HG03175 (cell line): ENCODE results near the gene SORCS2.

Experiments used
- ATAC-seq: cut with Tn5 transposase; IDR thresholded peaks from one replicate; pipeline ENCODE4 v1.9.1; 2021; ENCODE audit warnings: mild to moderate bottlenecking, moderate library complexity; ENCODE audit not compliant: unreplicated experiment

Gene SORCS2

GRCh38 chr4:7299908-7300710 is 107.8 kb downstream of the SORCS2 start:
- no peak for ATAC-seq

GRCh38 chr4:7300711-7301095 is 108.4 kb downstream of the SORCS2 start:
- ATAC-seq: no peak

- ATAC-seq: no peak
Measured at GRCh38 chr4:7301126-7301785, 108.9 kb downstream of the SORCS2 start.

GRCh38 chr4:7301846-7302630 is 109.7 kb downstream of the SORCS2 start:
- ATAC-seq: no peak

DNA sequence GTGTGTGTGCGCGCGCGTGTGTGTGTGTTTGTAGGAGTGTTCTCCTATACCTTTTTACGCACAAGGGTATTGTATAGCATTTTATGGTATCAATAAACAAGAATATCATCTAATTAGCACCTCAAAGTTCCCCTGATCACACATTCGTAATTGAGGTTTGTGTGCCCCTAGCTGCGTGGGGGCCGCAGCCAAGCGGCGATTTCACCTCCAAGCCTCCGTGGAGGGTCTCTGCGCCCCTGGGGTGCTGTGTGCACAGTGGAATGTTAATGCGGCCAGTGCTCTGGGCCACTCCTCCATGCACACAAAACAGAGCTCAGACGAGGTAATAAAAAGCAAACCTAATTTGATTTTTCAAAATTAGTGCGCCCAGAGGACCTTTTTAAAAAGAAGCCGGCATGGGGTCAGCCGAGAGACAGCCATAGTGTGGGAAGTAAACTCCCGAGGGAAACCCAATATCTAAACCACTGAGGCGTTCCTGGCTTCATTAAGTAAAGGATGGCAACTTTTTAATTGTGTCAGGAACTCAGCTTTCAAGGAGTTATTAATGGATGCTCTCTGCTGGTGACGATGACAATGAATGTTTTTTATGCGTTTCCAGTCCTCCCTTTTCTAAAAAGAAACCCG is 110.6 kb downstream of the SORCS2 start:
- ATAC-seq: no peak

DNA sequence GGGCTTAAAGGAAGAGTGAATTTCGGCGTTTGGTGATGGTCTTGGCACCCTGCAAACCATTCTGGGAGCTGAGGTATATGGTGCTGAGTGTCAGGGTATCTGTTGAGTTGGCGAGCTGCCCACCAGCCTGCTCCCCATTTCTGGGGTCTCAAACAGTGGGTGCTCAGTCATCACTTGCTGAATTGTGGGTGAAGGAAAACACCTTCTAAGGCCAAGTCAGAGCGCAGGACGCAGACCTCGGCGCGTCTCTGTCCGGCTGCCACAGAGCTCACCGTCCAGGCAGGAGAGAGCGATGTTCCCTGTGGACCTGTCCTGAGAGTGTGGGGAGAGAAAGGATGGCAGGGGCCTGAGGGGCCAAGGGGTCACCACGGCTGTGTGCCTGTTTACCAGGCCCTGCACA is 111.2 kb downstream of the SORCS2 start:
- no peak for ATAC-seq

DNA sequence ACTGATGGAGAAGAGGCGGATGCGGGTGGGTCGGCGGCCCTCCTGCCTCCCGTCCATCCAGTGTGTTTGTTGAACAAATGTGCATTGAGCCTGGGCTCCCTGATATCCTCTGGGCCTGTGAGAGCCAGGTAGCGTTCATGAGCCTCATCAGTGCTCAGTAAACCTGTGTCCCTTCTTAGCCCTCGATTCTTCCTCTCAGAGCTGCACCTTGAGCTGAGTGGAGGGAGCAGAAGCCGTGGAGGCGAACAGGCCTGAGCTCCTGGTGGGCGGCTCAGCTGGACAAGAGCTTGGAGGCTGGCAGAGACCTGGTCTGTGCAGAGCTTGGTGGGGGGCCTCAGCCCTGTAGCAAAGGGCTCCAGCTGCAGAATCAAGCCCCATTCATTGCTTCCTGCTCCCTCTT is 112.1 kb downstream of the SORCS2 start:
- no peak for ATAC-seq

DNA sequence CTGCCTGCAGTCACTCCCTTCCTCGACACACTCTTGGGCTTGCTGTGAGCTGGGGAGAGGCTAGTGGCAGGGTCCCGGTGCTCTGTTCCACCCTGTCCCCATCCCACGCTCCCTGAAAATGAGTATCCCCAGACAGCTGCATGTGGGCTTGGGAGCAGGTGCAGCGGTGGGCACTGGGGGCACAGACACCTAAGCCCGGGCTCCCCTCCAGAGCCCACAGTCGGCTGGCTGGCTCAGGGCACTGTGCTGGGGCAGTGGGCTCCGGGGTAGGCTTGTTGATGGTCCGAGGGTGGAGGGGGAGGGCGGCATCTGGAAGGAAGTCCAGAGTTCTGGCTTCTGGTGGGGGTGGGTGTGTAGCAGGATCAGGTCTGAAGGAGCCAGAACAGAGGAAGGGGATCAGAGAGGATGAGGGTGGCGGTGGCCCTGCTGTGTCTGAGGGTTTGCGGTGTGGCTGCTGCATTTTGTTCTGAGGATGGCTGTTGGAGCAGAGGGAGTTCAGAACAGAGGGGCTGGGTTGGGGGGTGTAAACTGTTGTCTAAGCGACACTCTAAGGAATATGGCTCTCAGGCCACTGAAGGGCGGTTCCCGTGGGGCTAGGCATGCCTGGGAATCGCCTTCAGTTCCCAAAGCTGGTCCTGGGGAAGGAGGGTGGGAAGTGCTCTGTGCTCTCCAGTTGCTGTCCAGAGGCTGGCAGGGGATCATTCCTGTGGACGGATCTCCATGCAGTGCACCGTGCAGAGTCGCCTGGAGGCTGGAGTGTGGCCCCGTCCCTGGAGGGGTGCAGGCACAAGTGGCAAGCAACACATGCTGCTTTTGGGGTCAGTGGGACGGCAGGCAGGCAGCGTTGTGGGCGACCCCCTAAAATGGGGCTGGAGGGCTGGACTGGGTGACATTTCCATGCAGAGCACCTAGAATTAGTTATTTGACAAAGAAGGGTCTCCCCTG is 114.0 kb downstream of the SORCS2 start:
- ATAC-seq: no peak

DNA sequence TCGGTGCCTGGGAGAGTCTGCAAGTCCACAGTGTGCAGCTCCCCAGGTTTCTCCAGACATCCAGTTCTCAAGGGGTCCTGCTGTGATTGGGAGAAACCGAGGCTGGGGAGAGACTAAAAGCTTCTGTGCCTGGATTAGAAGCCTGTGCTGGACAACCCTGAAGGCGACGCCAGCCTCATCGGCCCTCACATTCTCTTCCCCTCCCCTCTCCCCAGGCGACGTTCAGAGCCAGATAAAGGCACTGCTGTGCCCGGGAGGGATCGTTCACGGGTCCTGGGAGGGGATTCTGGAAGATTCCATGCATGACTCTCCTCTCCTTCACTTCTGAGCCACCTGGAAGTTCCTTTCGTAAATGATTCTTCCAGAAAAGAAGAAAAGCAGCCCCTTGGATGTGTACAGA is 114.6 kb downstream of the SORCS2 start:
- ATAC-seq: no peak

GRCh38 chr4:7307394-7308099 is 115.2 kb downstream of the SORCS2 start:
- ATAC-seq: no peak

DNA sequence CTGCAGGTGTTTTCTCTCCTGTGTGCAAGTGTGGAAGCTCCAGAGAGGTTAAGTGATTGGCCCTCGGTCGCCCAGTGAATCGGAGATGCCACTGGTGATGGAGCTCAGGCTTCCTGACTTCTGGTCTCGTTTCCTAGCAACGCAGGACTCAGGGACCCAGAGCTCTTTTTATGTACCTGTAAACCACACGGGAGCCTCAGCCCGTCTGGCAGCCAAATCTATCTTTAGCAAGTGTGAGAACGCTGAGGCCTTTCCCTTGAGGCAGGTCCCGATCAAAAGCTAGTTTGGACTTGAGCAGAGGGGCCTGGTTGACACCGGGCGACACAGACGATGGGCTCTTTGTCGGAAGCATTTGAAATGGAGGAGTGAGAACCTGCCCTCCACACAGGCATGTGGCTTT is 116.8 kb downstream of the SORCS2 start:
- no peak for ATAC-seq

- no peak for ATAC-seq
Measured at GRCh38 chr4:7309636-7310390, 117.5 kb downstream of the SORCS2 start.

- ATAC-seq: no peak
Measured at GRCh38 chr4:7310451-7310850, 118.1 kb downstream of the SORCS2 start.

GRCh38 chr4:7311205-7311604 is 118.9 kb downstream of the SORCS2 start:
- ATAC-seq: no peak

GRCh38 chr4:7312691-7313090 is 120.4 kb downstream of the SORCS2 start:
- no peak for ATAC-seq

DNA sequence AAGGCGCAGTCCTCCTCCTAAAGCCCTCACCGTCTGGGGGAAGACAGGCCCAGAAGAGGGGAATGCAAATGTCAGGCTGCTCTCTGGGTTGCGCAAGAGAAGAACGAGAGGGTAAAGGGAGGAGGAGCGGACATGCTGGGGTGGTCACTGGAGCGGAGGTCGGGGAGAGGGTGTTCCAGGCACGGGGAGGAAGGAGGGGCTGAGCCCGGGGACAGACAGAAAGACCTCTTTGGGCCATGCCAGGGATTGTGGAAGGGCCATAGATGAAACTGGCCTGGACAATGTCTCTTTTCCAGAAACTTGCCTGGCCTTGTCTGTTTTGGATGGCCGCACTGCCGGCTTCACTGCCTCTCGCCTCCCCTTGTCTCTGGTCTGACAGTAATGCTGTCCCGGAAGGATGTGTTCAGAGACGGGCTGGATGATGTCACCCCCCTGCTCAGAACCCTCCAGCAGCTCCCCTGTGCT is 121.0 kb downstream of the SORCS2 start:
- ATAC-seq: no peak

DNA sequence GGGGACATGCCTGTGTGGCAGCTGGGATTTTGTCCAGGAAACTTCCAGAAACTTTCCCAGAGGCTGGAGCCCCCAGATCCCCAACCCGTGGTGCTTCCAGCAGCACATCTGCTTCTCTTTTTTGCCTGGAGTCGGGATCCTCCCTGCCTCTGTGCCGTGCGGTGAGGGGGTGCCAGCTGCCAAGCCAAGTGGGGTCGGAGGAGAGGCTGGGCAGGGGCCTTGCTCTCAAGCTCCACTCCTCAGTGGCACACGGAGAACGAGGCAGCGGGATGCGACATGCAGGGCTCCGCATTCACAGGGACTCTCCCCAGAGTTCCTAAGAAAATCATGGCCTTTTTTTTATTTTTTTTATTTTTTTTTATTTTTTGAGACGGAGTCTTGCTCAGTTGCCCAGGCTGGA is 121.7 kb downstream of the SORCS2 start:
- ATAC-seq: no peak

- ATAC-seq: no peak
Measured at GRCh38 chr4:7315286-7315685, 122.9 kb downstream of the SORCS2 start.

DNA sequence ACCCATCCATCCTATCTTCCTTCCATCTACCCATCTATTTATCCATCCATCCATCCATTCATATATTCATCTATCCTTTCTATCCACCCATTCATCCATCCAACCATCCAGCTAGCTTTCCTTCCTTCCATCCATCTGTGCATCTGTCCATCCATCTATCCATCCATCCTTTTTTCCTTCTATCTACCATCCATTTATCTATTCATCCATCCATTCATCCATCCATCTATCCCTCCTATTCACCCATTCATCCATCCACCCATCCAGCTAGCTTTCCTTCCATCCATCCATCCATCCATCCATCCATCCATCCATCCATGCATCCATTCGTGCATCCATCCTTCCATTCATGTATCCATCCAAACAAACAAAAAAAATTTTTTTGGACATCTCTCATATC is 123.6 kb downstream of the SORCS2 start:
- ATAC-seq: no peak
